ENCODE data around the gene PTPRN2.
"Not testable (repeated sequence)": the region's sequence is repeated elsewhere in the genome, so short reads cannot be mapped to it uniquely, and the experiment has no call there.

PTPRN2 gene

GRCh38 chr7:158054081-158054480, 533.5 kb downstream of the PTPRN2 start:
- DNase-seq = no peak

DNA sequence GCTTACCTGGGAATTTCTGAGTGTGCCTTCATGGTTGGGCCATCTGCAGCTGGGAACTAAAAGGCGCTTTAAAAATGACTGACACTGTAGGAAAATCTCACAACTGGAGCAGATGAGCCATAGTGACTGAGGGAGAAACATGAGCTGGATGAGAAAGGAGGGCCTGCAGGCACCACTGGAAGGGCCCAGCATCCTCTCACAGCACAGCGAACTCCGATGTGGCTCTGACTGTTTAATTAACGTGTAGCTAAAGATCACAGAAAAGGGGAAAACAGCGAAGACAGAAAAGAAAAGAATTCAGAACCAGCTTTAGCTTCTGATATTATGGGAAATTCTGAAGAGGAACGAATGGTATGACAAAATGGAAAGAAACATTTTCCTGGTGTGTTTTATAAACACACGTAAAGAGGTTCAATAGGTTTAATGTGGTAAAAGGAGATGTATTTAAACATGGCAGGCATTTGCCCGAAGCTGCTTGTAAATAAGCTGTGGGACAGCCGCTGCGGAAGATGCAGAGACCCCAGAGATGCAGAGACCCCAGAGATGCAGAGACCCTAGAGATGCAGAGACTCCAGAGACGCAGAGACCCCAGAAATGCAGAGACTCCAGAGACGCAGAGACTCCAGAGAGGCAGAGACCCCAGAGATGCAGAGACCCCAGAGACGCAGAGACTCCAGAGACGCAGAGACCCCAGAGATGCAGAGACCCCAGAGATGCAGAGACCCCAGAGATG, 534.3 kb downstream of the PTPRN2 start:
- DNase-seq = no peak

- no peak for DNase-seq
Observed at GRCh38 chr7:158052381-158053060, 535.1 kb downstream of the PTPRN2 start.

GRCh38 chr7:158051776-158052175, 535.8 kb downstream of the PTPRN2 start:
- no peak for DNase-seq

GRCh38 chr7:158050978-158051651, 536.5 kb downstream of the PTPRN2 start:
- DNase-seq = no peak

GRCh38 chr7:158050441-158050977, 537.1 kb downstream of the PTPRN2 start:
- DNase-seq = no peak

DNA sequence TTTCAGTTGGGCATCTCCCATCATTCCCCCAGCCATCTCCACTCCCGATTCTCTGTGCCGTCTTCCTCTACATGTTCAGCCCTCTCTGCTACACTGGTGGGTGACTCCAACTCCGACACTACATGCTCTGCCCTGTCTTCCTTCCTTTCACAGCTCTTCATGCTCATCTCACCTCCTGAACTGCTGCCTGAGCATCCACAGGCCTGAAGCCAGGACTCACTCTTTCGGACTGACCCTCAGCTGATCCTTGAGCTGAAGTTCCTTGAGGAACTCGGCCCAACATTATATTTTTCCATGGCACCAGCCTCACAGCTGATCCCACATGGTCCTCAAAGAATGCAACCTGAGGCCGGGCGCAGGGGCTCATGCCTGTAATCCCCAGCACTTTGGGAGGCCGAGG, 538.4 kb downstream of the PTPRN2 start:
- DNase-seq = no peak

DNA sequence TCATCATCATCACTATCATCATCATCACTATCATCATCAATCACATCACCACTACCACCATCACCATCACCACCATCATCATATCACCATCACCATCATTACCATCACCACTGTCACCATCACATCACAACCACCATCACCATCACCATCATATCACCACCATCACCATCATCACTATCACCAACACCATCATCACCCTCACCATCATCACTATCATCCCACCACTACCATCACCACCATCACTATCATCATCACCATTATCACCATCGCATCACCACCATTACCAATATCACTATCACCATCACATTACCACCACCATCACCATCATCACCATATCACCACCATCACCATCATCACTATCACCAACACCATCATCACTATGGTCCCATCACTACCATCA, 539.1 kb downstream of the PTPRN2 start:
- DNase-seq = no peak

DNA sequence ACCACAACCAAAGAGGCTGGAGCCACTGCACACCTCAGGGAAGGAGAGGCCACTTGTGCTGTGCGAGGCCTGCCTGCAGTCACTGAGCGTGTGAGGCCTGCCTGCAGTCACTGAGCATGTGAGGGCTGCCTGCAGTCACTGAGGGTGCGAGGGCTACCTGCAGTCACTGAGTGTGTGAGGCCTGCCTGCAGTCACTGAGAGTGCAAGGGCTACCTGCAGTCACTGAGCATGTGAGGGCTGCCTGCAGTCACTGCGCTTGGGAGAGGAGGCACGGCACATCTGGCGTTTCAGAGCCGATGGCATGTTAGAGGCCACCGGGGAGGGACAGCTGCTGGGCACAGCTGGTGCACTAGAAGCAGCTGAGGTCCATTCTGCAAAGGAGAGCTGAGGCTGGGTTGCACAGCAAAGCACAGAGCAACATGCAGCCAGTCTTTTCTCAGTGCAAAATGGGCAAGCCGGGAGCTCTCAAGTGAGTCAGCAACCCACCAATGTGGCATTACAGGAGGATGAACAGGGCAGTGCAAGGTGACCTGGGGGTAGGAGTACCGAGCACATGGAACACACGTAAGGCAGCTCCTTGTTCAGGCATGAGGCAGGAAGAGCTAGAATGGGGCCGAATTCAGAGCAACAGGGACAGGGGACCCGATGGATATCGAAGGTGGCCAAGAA, 540.1 kb downstream of the PTPRN2 start:
- no peak for DNase-seq

DNA sequence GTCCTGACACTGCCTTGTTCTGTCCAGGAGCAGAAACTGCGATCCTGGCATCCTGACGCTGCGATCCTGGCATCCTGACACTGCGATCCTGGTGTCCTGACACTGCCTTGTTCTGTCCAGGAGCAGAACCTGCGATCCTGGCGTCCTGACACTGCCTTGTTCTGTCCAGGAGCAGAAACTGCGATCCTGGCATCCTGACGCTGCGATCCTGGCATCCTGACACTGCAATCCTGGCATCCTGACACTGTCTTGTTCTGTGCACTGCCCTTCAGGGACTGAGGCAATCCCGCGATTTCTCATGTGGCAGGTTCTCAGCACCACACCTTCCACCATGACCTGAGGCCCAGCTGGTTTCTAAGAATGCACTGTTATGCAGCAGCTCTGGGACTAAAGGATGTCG, 541.4 kb downstream of the PTPRN2 start:
- not testable (repeated sequence) for DNase-seq

DNA sequence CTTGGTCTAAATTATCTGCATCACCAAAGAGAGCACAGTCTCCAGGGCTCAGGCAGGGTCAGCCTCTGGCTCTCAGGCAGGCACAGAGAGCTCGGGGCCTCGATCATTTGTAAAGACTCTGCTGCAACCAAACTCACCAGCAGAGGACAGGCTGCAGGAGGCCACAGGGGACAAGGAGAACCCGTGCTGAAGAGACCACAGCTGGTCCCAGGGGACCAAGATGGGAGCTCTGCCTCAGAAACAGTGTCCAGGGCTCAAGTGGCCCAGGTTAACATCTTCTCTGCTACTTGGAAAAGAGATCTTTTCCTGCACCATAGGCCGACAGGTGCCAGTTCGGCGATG, 543.2 kb downstream of the PTPRN2 start:
- no peak for DNase-seq

DNA sequence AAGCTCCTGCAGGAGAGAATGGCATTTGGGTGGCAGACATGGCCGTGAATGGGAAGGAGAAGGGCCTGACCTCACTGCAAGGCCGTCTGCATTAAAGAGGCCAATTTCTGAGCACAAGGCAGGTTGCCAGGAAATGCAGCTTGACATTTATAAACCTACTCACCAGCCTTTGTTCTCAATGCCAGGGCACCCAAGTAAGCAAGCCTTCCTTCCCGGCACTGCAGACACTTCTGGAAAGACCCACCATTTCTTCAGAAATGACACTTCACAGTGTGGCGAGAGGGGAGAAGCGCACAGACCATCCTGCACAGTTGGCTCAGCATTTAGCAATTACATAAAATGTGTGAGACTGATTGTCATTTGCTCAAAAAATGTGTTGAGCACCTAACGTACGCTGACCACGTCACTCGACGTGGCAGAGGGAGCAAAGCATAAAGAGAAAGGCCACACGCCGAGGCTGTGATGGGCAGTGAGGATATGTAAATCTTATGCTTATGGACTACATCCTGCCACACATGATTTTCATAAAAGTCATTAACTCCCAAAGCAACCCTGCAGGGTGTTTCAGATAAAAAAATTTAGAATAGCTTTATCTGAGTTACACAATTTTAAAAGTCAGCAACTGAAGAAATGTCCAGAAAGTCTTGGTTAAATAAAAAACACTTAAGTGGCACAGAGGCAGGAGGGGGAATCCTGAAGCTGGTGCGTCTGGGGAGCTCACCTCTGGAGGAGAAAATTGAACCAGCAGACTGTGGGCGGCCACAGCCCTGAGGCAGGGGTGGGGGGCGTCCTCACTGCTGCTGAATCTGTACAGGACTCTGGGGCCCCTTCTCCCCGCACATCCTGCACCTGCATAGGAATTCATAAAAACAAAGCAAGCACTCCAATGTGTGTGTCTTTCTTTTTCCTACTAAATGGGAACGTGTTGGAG, 543.8 kb downstream of the PTPRN2 start:
- DNase-seq = no peak

GRCh38 chr7:158042156-158042880, 545.3 kb downstream of the PTPRN2 start:
- no peak for DNase-seq

- DNase-seq = no peak
Observed at GRCh38 chr7:158040199-158040598, 547.4 kb downstream of the PTPRN2 start.

DNA sequence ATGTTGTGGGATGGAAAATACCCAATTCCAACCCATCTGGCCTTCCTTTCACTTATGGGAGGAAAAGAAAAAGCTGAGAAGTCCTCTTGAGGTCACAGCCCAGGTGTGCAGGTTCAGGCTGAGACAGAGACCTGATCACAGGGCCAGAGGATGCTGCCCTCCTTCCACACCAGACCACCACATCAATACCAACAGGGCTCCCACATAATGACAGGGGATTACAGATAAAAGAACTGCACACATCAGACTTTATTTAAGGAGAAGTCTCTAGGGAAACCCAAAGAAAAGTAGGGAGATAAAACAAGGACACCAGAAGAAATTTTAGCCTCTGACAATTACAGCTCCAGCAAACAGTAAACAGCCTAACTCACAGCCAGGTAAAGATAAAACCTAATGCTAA, 548.4 kb downstream of the PTPRN2 start:
- DNase-seq = no peak

DNA sequence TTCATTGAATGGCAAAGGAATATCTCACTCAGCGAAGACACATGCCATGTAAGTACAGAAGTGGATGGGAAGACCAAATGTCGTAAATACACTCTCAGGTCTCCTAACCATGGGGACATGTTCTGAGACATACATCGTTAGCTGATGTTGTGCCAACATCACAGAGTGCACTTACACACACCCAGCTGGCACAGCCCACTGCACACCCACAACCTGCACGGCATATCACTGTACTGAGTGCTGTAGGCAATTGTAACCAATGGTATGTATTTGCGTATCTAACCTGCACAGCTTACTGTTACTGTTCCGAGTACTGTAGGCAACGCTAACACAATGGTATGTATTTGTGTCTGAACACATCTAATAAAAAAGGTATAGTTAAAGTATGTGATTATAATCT, 550.4 kb downstream of the PTPRN2 start:
- DNase-seq = no peak

DNA sequence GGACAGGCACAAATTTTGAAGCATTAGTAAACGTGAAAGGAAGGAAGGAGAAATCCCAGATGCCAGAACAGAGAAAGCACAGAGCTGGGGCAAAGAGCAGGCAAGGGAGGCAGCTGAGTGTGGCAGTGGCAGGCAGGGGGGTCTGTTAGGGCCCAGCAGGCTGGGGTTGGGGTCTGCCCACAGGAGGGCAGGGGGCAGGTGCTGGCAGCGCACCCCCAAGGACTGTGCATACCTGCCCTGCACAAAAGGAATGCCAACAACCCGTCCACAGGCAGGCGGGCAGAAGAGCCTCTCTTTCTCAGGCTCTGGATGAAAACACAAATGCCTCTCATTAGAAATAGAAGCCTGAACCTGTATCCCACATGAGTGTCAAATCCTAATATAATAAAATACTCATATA, 552.3 kb downstream of the PTPRN2 start:
- DNase-seq = no peak

GRCh38 chr7:158034571-158034970, 553.1 kb downstream of the PTPRN2 start:
- no peak for DNase-seq

GRCh38 chr7:158033925-158034324, 553.7 kb downstream of the PTPRN2 start:
- DNase-seq = not testable (repeated sequence)

GRCh38 chr7:158033196-158033595, 554.4 kb downstream of the PTPRN2 start:
- DNase-seq = no peak

- no peak for DNase-seq
Observed at GRCh38 chr7:158032561-158033115, 555.0 kb downstream of the PTPRN2 start.
